ENCODE measurements around the gene CPLANE2. TPM values are rescaled to one million over a fixed set of nuclear protein-coding genes. Genes with fewer than 3 reads are reported as not detected.

CPLANE2 gene
- total and polyA plus RNA-seq, 2 of the 4 experiments (the other 2 are of a cell fraction) = 3.2 to 5.8 TPM

DNA sequence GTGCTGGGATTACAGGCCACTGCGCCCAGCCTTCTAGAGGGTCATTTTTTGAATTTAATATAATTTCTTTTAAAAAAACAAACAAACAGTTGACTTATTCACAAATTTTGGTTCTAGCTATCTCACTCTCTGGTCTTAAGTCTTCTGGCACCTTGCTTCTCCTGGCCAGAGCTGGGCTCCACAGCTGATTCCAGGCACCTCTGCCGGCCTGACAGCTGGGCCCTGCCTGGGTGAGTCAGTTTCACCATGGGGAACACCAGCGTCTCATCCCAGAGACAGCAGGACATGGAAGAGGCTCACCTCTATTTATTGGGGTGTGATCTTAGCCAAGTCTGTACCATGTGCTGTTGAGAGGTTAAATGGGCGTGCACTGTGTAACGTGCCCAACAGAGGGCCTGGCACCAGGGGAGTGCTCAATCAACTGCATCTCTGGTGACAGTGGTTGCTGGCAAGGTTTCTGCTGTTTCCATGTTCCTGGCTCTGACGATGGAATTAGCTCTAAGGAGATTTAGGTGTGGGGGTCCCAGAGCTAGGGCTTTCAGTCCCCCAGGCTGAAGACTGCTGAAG is 956 bp downstream of the CPLANE2 start:
- H3K56ac ChIP-seq (ENCODE audit: extremely low read depth, insufficient read depth, low read length) = no peak overlapping the region; the same call in 1 of the 2 replicates
- peaks cover 0 to 9% of the 10 kb centered on the region in 2 experiments; a peak in 2 of 4 replicates for H3K79me1 ChIP-seq (ENCODE audit: low read depth in 1 of 2, low read length in 2 of 2)
- BruUV-seq (replicated peaks) = no TSS peak
- no peaks in the 10 kb centered on the region for H3K9me3 ChIP-seq (ENCODE audit: control insufficient read depth, insufficient read depth, low read length)
- peak overlapping the region; percentile 71 for H3K4me3 ChIP-seq (ENCODE audit: insufficient read depth, low read depth, low read length)
- H3K27ac ChIP-seq (ENCODE audit: insufficient read depth, low read length) = no peak overlapping the region
- H3K4me1 ChIP-seq (ENCODE audit: control insufficient read depth, insufficient read depth, low read length) = peaks cover 10% of the 10 kb centered on the region
- TF ChIP-seq, protein P1, sequence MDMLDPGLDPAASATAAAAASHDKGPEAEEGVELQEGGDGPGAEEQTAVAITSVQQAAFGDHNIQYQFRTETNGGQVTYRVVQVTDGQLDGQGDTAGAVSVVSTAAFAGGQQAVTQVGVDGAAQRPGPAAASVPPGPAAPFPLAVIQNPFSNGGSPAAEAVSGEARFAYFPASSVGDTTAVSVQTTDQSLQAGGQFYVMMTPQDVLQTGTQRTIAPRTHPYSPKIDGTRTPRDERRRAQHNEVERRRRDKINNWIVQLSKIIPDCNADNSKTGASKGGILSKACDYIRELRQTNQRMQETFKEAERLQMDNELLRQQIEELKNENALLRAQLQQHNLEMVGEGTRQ (IDR thresholded peaks at IDR 0.05; ENCODE audit: low read depth, low read length) = no peak
- TF ChIP-seq, protein P2, sequence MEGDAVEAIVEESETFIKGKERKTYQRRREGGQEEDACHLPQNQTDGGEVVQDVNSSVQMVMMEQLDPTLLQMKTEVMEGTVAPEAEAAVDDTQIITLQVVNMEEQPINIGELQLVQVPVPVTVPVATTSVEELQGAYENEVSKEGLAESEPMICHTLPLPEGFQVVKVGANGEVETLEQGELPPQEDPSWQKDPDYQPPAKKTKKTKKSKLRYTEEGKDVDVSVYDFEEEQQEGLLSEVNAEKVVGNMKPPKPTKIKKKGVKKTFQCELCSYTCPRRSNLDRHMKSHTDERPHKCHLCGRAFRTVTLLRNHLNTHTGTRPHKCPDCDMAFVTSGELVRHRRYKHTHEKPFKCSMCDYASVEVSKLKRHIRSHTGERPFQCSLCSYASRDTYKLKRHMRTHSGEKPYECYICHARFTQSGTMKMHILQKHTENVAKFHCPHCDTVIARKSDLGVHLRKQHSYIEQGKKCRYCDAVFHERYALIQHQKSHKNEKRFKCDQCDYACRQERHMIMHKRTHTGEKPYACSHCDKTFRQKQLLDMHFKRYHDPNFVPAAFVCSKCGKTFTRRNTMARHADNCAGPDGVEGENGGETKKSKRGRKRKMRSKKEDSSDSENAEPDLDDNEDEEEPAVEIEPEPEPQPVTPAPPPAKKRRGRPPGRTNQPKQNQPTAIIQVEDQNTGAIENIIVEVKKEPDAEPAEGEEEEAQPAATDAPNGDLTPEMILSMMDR (conservative IDR thresholded peaks at IDR 0.05; ENCODE audit: low read depth, low read length) = 0 out of 2 replicates have a peak, but pooled peaks have one; percentile 6
- no peak overlapping the region for H3K18ac ChIP-seq (ENCODE audit: low read depth, low read length)
- H3K4ac ChIP-seq (ENCODE audit: low read depth, low read length) = peak overlapping the region; percentile 92
- H2AK5ac ChIP-seq (ENCODE audit: low read depth, low read length) = peak overlapping the region; percentile 80
- peak overlapping the region; percentile 98 for H2AK9ac ChIP-seq (replicated peaks; ENCODE audit: low read depth, low read length, poor library complexity)
- no CpG with 5 or more reads among the region's 6 CpGs for whole genome bisulfite sequencing, 2 experiments (ENCODE audit: extremely low coverage in 2 of 2, insufficient read length in 1 of 2)
- intact Hi-C loops (cut with micrococcal nuclease) (loop anchor here (2.0 kb wide), 1 partner anchor 19 kb away; no protein-coding TSS in a partner anchor), in situ Hi-C loops (cut with MboI; ENCODE audit: low sequenced_read_pairs) (no loop called here), dilution Hi-C loops (cut with HindIII; ENCODE audit: low sequenced_read_pairs, unreplicated experiment) (no loop called here)
- DNase-seq = peak; percentile 18
- 0 out of 2 replicates have a peak overlapping the region, but pooled peaks have one; percentile 66 for H4K91ac ChIP-seq (ENCODE audit: insufficient read depth, low read depth, low read length)
- no peak overlapping the region for H2BK20ac ChIP-seq (ENCODE audit: low read depth, low read length)
- no peak overlapping the region for H2BK15ac ChIP-seq (ENCODE audit: low read depth, low read length)
- 0 out of 2 replicates have a peak, but pooled peaks cover 6% of the 10 kb centered on the region for H3K9me1 ChIP-seq (ENCODE audit: insufficient read depth, low read length)
- peak overlapping the region; percentile 95 for H2AFZ ChIP-seq (replicated peaks; ENCODE audit: low read length, poor library complexity)
- H4K5ac ChIP-seq (ENCODE audit: low read depth, low read length) = no peak overlapping the region
- H3K36me3 ChIP-seq (ENCODE audit: control insufficient read depth, insufficient read depth, low read length) = no peaks in the 10 kb centered on the region
- H3K27me3 ChIP-seq (ENCODE audit: control insufficient read depth, insufficient read depth, low read length) = no peaks in the 10 kb centered on the region
- peak overlapping the region; percentile 96 for H3K4me2 ChIP-seq (ENCODE audit: low read depth, low read length)
- H3K23ac ChIP-seq (ENCODE audit: low read depth, low read length) = peak overlapping the region; percentile 86
- POLR2A ChIA-PET (ENCODE audit: unreplicated experiment) = interaction anchor here (0.7 kb wide), 1 partner anchor 18 kb away, joined by 21 read pairs; no protein-coding TSS in a partner anchor
- peak; percentile 9 for ATAC-seq (ENCODE audit: low read depth)
- H2BK5ac ChIP-seq (ENCODE audit: low read depth, low read length, poor library complexity, severe bottlenecking) = no peak overlapping the region
- H2BK120ac ChIP-seq (ENCODE audit: low read depth, low read length) = no peak overlapping the region
- CTCF ChIA-PET = interaction anchor here (1.7 kb wide), 1 partner anchor 12 kb away, joined by 3 read pairs; no protein-coding TSS in a partner anchor
- no peak overlapping the region; the same call in 1 of the 2 replicates for H3K14ac ChIP-seq (replicated peaks; ENCODE audit: low read depth, low read length)
- peak overlapping the region; percentile 53 to 98; a peak in 2 of 4 replicates for H4K8ac ChIP-seq (ENCODE audit: low read depth in 2 of 2, low read length in 2 of 2)
- no peak overlapping the region for H3K9ac ChIP-seq (ENCODE audit: low read depth, low read length)
- H4K20me1 ChIP-seq (ENCODE audit: insufficient read depth, low read length) = no peaks in the 10 kb centered on the region

Measured in IMR-90 (cell line).